Spleen (tissue), 7 donors: ENCODE data around the gene ARRB2.

Experiments
- CTCF ChIP-seq, 11 experiments: fragments of 200-600 bp in 7 of 11; fragments of 450-650 bp in 4 of 11; sonication (generic) in 4 of 11; IDR thresholded peaks in 8 of 11; conservative IDR thresholded peaks in 3 of 11; 1 replicate in 7 of 11; 2 replicates in 4 of 11; pipeline versions ENCODE4 v1.4.0 to v1.8.0; 2016 to 2021; ENCODE audit warnings: antibody characterized with exemption in 11 of 11, inconsistent platforms in 4 of 11, mild to moderate bottlenecking in 1 of 11
- POLR2A ChIP-seq, 3 donors: fragments of 450-650 bp; IDR thresholded peaks; one replicate each; pipeline ENCODE4 v1.5.1; 2017; ENCODE audit warnings: antibody characterized with exemption in 3 of 3, mild to moderate bottlenecking in 1 of 3
- POLR2AphosphoS5 ChIP-seq, 3 donors: sonication (generic); formaldehyde crosslinking; IDR thresholded peaks; one replicate each; pipeline ENCODE4 v1.5.1; 2017; ENCODE audit warnings: antibody characterized with exemption in 3 of 3
- donor health status: DM: no; HTN: no; CAD: no; lungs with moderate emphysema.
- donor health status: DM: no; HTN: no; CAD: no.
- donor health status: DM: no; HTN: no; CAD: no.

DNA sequence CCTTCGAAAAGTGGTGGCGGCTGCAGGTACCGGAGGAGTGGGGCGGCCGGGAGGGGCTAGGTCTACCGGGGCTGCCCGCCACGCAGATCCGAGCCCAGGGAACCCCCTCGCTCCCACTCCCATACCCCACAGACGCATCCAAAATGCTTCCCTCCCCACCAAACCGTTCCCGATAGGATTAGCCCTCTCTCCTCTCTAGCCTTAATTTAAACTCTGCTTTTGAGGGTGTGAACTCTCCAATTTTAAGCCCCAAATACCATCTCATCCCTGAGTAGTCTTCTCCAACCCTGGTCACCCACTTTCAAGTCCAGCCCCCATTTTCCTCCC is 29.6 kb downstream of the ARRB2 start:
- TF ChIP-seq POLR2A (IDR thresholded peaks at IDR 0.05) (no peak), CTCF (IDR thresholded peaks at IDR 0.05 in 8 of 11, conservative IDR thresholded peaks at IDR 0.05 in 3 of 11) (no peak), POLR2AphosphoS5 (IDR thresholded peaks at IDR 0.05) (no peak)
